ENCODE results near the gene PSEN1.
"Not testable (repeated sequence)": the region's sequence is repeated elsewhere in the genome, so short reads cannot be mapped to it uniquely, and the experiment has no call there.

The PSEN1 gene

DNA sequence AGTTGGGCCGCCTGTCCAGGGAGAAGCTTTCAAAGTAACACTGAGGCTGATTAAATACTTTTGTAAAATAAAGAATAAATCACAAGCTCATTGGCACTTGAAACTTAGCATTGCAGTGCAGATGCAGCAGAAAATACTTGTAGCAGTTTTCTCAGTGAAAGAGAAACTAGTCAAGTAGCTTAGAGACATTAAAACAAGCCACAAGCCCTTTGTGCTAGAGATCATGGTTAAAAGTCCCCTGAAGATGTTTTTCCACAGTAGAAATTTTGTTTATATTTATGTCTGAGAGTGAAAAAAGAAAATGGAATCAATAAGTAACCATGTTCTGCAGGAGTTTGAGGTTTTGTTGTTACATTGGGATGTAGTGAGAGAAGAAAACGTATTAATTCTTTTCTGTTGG is 5.9 kb downstream of the PSEN1 start:
- Mint-ChIP-seq H3K9me3 (no peaks in the 10 kb centered on the region), H3K4me1 (peaks cover 41% of the 10 kb centered on the region), H3K4me3 (no peak overlapping the region), H3K36me3 (ENCODE audit: low read depth) (peaks cover 2% of the 10 kb centered on the region), H3K27me3 (no peaks in the 10 kb centered on the region), H3K27ac (no peak overlapping the region)
- ATAC-seq (no peak), DNase-seq (no peak)

DNA sequence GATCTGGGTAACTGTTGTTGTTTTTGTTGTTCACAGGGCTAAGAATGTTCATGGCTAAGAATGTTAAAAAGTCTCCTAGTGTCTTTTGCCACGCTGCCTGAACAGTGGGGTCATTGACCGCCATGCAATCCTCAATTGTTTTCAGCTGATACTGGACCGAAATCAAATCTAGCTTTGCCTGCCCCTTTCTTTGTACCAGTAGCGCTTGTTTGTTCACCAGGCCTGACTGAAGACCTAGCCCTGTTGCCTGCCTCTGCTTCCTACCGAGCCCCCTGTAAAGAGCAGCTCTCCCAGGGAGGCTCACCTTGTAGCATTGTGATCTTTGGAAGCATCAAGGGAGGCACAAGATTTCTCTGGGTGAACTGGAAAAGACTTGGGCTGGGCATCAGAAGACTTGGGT is 6.7 kb downstream of the PSEN1 start:
- peaks cover 2% of the 10 kb centered on the region for H3K36me3 Mint-ChIP-seq (ENCODE audit: low read depth)
- no peaks in the 10 kb centered on the region for H3K9me3 Mint-ChIP-seq
- DNase-seq, result no peak
- peaks cover 34% of the 10 kb centered on the region for H3K4me1 Mint-ChIP-seq
- H3K4me3 Mint-ChIP-seq, result no peak overlapping the region
- no peaks in the 10 kb centered on the region for H3K27me3 Mint-ChIP-seq
- ATAC-seq, result no peak
- peak overlapping the region; percentile 7 for H3K27ac Mint-ChIP-seq

DNA sequence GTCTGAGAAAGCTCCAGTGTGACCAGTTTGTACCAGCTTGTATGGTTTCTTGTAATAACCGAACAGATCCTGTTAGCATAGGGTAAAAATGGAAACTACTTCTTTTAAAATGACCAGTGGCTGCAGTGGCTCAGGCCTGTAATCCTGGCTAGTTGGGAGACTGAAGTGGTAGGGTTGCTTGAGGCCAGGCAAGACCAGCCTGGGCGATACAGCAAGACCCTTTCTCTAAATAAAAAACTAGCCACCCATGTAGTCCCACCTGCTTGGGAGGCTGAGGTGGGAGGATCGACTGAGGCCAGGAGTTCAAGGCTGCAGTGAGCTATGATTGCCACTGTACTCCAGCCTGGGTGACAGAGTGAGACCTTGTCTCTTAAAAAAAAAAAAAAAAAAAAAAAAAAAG is 7.3 kb downstream of the PSEN1 start:
- Mint-ChIP-seq H3K27me3 (no peaks in the 10 kb centered on the region), H3K4me1 (peaks cover 34% of the 10 kb centered on the region), H3K36me3 (ENCODE audit: low read depth) (peaks cover 4% of the 10 kb centered on the region), H3K27ac (peak overlapping the region; percentile 7), H3K4me3 (no peak overlapping the region), H3K9me3 (no peaks in the 10 kb centered on the region)
- DNase-seq (no peak), ATAC-seq (no peak)

DNA sequence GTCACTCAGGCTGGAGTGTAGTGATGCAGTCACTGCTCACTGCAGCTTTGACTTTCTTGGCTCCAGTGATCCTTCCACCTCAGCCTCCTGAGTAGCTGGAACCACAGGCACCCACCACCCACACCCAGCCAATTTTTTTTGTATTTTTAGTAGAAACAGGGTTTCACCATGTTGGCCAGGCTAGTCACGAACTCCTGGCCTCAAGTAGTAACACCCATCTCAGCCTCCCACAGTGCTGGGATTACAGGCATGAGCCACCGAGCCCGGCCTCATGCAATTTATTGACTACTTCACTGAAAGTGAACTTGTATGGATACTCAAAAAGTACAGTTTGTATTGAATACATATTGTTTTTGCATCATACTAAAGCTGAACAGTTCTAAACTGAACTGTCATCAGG is 9.1 kb downstream of the PSEN1 start:
- peaks cover 31% of the 10 kb centered on the region for H3K4me1 Mint-ChIP-seq
- ATAC-seq (no peak), DNase-seq (no peak)
- H3K36me3 Mint-ChIP-seq (ENCODE audit: low read depth), result peaks cover 7% of the 10 kb centered on the region
- H3K27me3 Mint-ChIP-seq, result no peaks in the 10 kb centered on the region
- H3K9me3 Mint-ChIP-seq, result no peaks in the 10 kb centered on the region
- no peak overlapping the region for H3K4me3 Mint-ChIP-seq
- no peak overlapping the region for H3K27ac Mint-ChIP-seq

DNA sequence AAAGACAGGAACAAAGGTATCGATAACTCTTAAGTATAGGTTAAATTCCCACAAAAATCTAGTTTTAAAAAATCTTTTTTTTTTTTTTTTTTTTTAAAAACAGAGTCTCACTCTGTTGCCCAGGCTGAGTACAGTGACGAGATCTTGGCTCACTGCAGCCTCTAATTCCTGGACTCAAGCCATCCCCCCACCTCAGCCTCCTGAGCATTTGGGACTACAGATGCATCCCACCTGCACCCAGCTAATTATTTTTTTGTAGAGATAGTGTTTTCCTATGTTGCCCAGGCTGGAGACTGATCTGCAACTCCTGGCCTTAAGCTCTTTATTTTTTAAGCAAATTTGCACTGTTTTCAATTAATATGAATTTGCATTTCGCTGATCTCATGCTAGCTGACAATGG is 9.8 kb downstream of the PSEN1 start:
- no peak overlapping the region for H3K27ac Mint-ChIP-seq
- no peaks in the 10 kb centered on the region for H3K27me3 Mint-ChIP-seq
- no peak overlapping the region for H3K4me3 Mint-ChIP-seq
- peaks cover 24% of the 10 kb centered on the region for H3K4me1 Mint-ChIP-seq
- H3K36me3 Mint-ChIP-seq (ENCODE audit: low read depth), result peaks cover 5% of the 10 kb centered on the region
- no peak for ATAC-seq
- no peaks in the 10 kb centered on the region for H3K9me3 Mint-ChIP-seq
- DNase-seq, result no peak

DNA sequence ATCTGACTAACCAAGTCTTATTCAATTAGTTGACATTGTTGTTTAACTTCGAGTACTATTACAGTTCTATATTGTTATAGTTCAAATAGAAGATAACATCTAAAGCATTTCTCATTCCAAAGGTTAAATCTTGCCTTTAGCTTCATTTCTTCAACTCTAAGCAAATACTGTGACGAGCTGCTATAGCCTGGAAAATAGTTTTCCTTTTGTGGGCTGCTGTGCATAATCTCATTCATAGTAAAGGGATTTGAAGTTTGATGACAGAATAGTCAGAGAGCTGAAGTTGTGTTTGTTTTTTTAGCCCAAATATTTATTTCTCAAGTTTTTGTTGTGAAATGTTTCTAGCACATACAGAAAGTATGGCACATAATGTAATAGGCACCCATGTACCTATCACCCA is 13.4 kb downstream of the PSEN1 start:
- H3K27ac Mint-ChIP-seq, result no peak overlapping the region
- no peak overlapping the region for H3K4me3 Mint-ChIP-seq
- H3K27me3 Mint-ChIP-seq, result no peaks in the 10 kb centered on the region
- H3K9me3 Mint-ChIP-seq, result no peaks in the 10 kb centered on the region
- H3K36me3 Mint-ChIP-seq (ENCODE audit: low read depth), result peaks cover 10% of the 10 kb centered on the region
- ATAC-seq (no peak), DNase-seq (no peak)
- peaks cover 6% of the 10 kb centered on the region for H3K4me1 Mint-ChIP-seq

DNA sequence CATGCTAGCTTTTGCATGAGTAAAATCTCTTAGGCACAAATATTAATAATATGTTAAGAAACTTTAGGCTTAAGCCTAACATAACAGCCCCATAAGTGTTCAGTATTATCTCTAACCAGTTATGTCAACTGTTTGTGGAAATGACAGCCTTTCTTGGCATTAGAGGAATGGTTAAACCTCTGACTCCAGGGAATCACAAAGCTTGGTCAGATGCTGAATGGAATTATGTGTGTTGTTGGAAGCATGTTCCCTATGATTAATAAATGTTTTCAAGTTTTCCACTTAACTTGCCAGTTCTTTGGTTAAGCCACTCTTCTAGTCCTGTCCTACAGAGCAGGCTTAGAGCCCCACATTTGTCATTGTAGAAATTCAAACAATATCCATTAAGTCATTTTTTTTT is 17.0 kb downstream of the PSEN1 start:
- H3K4me1 Mint-ChIP-seq, result no peaks in the 10 kb centered on the region
- no peak overlapping the region for H3K4me3 Mint-ChIP-seq
- H3K27me3 Mint-ChIP-seq, result no peaks in the 10 kb centered on the region
- H3K9me3 Mint-ChIP-seq, result no peaks in the 10 kb centered on the region
- peaks cover 19% of the 10 kb centered on the region for H3K36me3 Mint-ChIP-seq (ENCODE audit: low read depth)
- DNase-seq (no peak), ATAC-seq (no peak)
- H3K27ac Mint-ChIP-seq, result no peak overlapping the region

DNA sequence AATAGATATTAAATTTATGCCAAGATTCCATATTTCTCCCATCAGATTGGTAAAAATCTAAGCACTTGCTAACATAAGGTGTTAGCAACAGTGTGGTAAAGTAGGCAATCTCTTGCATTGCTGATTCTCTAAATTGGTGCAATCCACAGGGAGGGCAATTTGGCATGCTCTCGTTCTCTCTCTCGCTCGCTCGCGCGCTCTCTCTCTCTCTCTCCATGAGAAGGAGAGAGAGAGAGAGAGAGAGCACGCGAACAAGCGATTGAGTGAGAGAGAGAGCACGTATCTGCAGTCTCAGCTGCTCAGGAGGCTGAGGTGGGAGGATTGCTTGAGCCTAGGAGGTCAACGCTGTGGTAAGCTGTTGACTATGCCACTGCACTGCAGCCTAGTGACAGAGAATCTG is 25.9 kb downstream of the PSEN1 start:
- Mint-ChIP-seq H3K4me3 (no peak overlapping the region), H3K27ac (no peak overlapping the region), H3K36me3 (ENCODE audit: low read depth) (peaks cover 29% of the 10 kb centered on the region), H3K4me1 (no peaks in the 10 kb centered on the region), H3K9me3 (no peaks in the 10 kb centered on the region), H3K27me3 (no peaks in the 10 kb centered on the region)
- DNase-seq, result no peak
- no peak for ATAC-seq

DNA sequence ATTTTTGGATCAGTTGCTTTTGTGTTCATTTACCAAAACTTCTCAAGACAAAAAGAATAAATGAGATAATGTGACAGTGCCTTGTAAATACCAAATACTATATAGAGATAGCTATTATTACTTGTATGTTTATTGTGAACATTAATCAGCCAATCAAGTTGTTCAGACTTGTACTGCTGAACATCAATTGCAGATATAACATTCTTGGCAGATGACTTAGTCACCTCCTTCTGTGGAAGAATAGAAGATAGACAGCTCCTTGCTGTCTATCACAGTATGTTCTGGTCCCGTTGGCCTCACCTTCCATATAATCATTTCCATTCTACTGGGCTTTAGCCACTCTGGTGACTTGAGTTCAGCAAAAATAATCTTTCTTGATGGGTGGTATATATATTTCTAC is 30.1 kb downstream of the PSEN1 start:
- Mint-ChIP-seq H3K27ac (no peak overlapping the region), H3K36me3 (ENCODE audit: low read depth) (peaks cover 13% of the 10 kb centered on the region), H3K27me3 (no peaks in the 10 kb centered on the region), H3K4me1 (no peaks in the 10 kb centered on the region), H3K4me3 (no peak overlapping the region), H3K9me3 (no peaks in the 10 kb centered on the region)
- DNase-seq (no peak), ATAC-seq (no peak)

DNA sequence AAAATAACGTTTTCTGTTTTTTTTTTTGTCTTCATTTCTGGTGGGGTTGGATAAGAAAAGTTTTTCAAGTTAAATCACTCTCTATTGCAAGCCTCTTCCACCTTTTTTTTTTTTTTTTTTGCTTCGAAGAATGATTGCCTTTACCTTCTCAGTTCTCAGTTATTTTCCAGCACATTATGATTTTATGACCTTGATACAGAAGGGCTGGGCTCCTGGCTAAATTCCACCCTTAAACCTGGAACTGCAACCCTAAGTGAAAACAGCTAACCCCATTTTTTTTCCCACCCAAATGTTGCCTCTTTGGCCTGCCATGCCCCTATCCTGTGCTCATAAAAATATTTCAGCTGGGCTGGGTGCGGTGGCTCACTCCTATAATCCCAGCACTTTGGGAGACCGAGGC is 31.4 kb downstream of the PSEN1 start:
- H3K36me3 Mint-ChIP-seq (ENCODE audit: low read depth), result peaks cover 16% of the 10 kb centered on the region

DNA sequence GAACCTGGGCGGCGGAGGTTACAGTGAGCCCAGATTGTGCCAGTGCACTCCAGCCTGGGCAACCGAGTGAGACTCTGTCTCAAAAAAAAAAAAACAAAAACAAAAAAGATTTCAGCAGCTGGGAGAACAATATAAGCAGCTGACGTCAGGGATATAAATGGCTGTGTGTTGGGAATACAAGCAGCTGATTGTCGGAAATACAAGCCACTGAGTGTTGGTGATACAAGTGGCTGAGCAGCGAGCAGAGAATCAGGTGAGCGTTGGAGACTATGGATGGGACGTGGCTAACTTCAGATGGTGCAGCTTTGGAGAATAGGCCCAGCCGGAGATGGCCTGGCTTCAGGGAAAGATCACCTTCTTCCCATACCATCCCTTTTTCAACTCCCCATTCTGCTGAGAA is 32.0 kb downstream of the PSEN1 start:
- Mint-ChIP-seq H3K4me1 (no peaks in the 10 kb centered on the region), H3K27me3 (no peaks in the 10 kb centered on the region), H3K36me3 (ENCODE audit: low read depth) (peaks cover 17% of the 10 kb centered on the region), H3K4me3 (no peak overlapping the region), H3K9me3 (no peaks in the 10 kb centered on the region), H3K27ac (no peak overlapping the region)
- DNase-seq, result no peak
- ATAC-seq, result no peak

More for the DNA sequence above, 31.4 kb downstream of the PSEN1 start:
- no peak overlapping the region for H3K4me3 Mint-ChIP-seq
- H3K9me3 Mint-ChIP-seq, result no peaks in the 10 kb centered on the region
- no peaks in the 10 kb centered on the region for H3K27me3 Mint-ChIP-seq
- no peaks in the 10 kb centered on the region for H3K4me1 Mint-ChIP-seq
- no peak for DNase-seq
- no peak for ATAC-seq
- no peak overlapping the region for H3K27ac Mint-ChIP-seq

DNA sequence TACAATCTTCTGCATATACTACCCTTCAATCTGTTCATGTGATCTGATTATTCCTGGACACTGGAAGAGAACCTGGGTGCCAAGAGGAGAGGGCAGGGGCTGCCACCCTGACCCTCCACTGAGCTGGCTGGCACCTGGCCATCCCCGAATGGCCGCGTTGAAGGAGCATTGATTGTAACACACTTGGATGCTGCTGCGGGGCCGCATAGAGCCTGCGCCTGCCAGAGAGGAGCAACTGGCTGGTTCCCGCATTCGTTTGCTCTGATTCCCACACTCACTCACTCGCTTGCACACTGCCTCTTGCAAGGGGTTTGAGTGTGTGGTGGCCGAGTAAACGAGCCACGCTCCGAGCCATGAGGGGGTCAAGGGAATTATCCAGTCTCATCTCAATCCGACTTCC is 32.4 kb downstream of the PSEN1 start:
- DNase-seq (no peak), ATAC-seq (no peak)
- H3K27ac Mint-ChIP-seq, result no peak overlapping the region
- H3K27me3 Mint-ChIP-seq, result no peaks in the 10 kb centered on the region
- peaks cover 21% of the 10 kb centered on the region for H3K36me3 Mint-ChIP-seq (ENCODE audit: low read depth)
- no peaks in the 10 kb centered on the region for H3K9me3 Mint-ChIP-seq
- H3K4me3 Mint-ChIP-seq, result no peak overlapping the region
- no peaks in the 10 kb centered on the region for H3K4me1 Mint-ChIP-seq

DNA sequence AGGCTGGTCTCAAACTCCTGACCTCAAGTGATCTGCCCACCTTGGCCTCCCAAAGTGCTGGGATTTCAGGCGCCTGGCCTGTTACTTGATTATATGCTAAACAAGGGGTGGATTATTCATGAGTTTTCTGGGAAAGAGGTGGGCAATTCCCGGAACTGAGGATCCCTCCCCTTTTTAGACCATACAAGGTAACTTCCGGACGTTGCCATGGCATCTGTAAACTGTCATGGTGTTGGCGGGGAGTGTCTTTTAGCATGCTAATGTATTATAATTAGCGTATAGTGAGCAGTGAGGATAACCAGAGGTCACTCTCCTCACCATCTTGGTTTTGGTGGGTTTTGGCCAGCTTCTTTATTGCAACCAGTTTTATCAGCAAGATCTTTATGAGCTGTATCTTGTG is 33.5 kb downstream of the PSEN1 start:
- H3K27me3 Mint-ChIP-seq, H3K27ac Mint-ChIP-seq: not testable (repeated sequence)

DNA sequence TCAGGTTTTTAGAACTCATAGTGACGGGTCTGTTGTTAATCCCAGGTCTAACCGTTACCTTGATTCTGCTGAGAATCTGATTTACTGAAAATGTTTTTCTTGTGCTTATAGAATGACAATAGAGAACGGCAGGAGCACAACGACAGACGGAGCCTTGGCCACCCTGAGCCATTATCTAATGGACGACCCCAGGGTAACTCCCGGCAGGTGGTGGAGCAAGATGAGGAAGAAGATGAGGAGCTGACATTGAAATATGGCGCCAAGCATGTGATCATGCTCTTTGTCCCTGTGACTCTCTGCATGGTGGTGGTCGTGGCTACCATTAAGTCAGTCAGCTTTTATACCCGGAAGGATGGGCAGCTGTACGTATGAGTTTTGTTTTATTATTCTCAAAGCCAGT is 34.4 kb downstream of the PSEN1 start:
- Mint-ChIP-seq H3K4me1 (no peaks in the 10 kb centered on the region), H3K36me3 (ENCODE audit: low read depth) (peaks cover 29% of the 10 kb centered on the region), H3K4me3 (no peak overlapping the region), H3K27me3 (no peaks in the 10 kb centered on the region), H3K9me3 (no peaks in the 10 kb centered on the region), H3K27ac (no peak overlapping the region)
- ATAC-seq (no peak), DNase-seq (no peak)

More for the DNA sequence above, 33.5 kb downstream of the PSEN1 start:
- ATAC-seq, H3K4me3 Mint-ChIP-seq, DNase-seq, H3K4me1 Mint-ChIP-seq, H3K9me3 Mint-ChIP-seq: not testable (repeated sequence)
- peaks cover 27% of the 10 kb centered on the region for H3K36me3 Mint-ChIP-seq (ENCODE audit: low read depth)

DNA sequence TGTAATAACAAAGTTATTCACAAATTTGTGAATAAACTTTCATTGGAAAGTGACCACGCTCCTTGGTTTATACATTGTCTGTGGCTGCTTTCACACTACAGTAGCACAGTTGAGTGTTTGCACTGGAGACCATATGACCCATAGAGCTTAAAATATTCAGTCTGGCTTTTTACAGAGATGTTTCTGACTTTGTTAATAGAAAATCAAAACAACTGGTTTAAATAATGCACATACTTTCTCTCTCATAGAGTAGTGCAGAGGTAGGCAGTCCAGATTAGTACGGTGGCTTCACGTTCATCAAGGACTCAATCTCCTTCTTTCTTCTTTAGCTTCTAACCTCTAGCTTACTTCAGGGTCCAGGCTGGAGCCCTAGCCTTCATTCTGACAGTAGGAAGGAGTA is 36.2 kb downstream of the PSEN1 start:
- Mint-ChIP-seq H3K36me3 (ENCODE audit: low read depth) (peaks cover 38% of the 10 kb centered on the region), H3K27ac (no peak overlapping the region)

DNA sequence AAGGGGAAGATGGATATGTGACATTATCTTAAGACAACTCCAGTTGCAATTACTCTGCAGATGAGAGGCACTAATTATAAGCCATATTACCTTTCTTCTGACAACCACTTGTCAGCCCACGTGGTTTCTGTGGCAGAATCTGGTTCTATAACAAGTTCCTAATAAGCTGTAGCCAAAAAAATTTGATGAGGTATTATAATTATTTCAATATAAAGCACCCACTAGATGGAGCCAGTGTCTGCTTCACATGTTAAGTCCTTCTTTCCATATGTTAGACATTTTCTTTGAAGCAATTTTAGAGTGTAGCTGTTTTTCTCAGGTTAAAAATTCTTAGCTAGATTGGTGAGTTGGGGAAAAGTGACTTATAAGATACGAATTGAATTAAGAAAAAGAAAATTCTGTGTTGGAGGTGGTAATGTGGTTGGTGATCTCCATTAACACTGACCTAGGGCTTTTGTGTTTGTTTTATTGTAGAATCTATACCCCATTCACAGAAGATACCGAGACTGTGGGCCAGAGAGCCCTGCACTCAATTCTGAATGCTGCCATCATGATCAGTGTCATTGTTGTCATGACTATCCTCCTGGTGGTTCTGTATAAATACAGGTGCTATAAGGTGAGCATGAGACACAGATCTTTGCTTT is 36.9 kb downstream of the PSEN1 start:
- DNase-seq, result no peak
- Mint-ChIP-seq H3K4me1 (no peaks in the 10 kb centered on the region), H3K27ac (no peak overlapping the region), H3K9me3 (no peaks in the 10 kb centered on the region), H3K36me3 (ENCODE audit: low read depth) (peaks cover 39% of the 10 kb centered on the region), H3K4me3 (no peak overlapping the region), H3K27me3 (no peaks in the 10 kb centered on the region)
- ATAC-seq, result no peak

More for the DNA sequence above, 36.2 kb downstream of the PSEN1 start:
- no peak for ATAC-seq
- Mint-ChIP-seq H3K4me1 (no peaks in the 10 kb centered on the region), H3K27me3 (no peaks in the 10 kb centered on the region), H3K4me3 (no peak overlapping the region), H3K9me3 (no peaks in the 10 kb centered on the region)
- no peak for DNase-seq

All from activated naive CD8-positive, alpha-beta T cell treated with anti-CD3 and anti-CD28 coated beads, Interleukin-2, amount 50 U/mL, for 24 hours (primary cell).